ENCODE results near the gene DUOXA1.

Gene DUOXA1

DNA sequence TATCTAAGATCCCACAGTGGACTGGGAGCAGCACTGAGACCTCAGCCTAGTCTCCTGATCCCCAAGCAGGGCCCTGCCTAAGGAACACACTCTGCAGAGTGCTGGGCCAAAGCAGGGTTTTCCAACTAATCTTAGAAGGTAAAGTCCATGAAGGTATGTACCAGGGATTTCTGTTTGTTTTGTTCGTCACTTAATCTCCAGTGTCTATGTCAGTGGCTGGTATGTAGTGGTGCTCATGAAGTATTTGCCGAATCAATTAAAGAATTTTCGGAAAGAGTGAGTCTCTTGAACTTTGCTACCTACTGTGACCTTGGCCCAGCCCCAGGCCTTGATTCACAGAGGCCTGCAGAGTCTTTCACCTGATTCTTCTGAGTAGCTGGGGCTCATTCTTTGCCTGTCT is 1.8 kb upstream of the DUOXA1 start:
- H3K27me3 Mint-ChIP-seq = peaks cover 62 to 69% of the 10 kb centered on the region in 2 donors
- DNase-seq (no peak), ATAC-seq (replicated peaks) (no peak)
- no peaks in the 10 kb centered on the region for H3K36me3 Mint-ChIP-seq
- peaks cover 6 to 10% of the 10 kb centered on the region in 2 donors for H3K4me1 Mint-ChIP-seq
- no peak overlapping the region for H3K27ac Mint-ChIP-seq
- H3K4me3 Mint-ChIP-seq = no peak overlapping the region
- no peaks in the 10 kb centered on the region for H3K9me3 Mint-ChIP-seq

DNA sequence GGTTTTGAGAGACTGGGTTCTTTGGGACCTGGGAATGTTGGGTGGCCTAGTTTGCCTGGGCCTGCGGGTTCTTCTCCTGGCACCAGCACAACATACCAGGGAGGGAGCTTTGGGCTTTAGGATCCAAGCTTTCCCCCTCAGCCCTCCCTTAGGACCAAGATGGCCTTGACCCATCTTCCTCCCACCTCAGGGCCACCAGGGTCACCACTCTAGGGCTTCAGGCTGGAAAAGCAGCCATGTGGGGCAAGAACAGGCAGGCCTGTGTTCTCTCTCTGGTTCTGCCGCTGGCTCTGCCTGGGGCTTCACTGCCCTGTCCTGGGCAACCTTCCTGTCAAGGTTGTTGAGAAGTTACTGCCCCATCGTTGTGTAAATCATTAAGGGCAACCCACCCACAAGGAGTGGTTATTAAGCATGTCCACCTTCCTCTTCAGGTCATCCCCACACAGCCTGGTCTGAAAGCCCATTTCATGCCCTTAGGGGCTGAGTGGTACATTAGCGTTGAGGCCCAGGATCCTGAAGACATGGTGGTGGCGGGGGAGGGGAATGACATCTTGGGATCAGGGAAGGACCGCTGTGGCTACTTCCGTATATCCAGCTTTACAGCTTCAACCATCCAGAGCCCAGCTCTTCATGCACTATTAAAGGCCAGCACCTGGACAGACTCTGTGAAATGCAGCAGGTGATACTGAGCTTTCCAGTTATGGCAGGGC is 767 bp upstream of the DUOXA1 start:
- Mint-ChIP-seq H3K27me3 (peaks cover 67 to 74% of the 10 kb centered on the region in 2 donors), H3K9me3 (no peaks in the 10 kb centered on the region), H3K4me1 (peaks cover 2 to 5% of the 10 kb centered on the region in 2 donors), H3K27ac (no peak overlapping the region), H3K36me3 (no peaks in the 10 kb centered on the region), H3K4me3 (peak overlapping the region; percentile 26 to 31)
- no peak for ATAC-seq (replicated peaks)
- DNase-seq = no peak

DNA sequence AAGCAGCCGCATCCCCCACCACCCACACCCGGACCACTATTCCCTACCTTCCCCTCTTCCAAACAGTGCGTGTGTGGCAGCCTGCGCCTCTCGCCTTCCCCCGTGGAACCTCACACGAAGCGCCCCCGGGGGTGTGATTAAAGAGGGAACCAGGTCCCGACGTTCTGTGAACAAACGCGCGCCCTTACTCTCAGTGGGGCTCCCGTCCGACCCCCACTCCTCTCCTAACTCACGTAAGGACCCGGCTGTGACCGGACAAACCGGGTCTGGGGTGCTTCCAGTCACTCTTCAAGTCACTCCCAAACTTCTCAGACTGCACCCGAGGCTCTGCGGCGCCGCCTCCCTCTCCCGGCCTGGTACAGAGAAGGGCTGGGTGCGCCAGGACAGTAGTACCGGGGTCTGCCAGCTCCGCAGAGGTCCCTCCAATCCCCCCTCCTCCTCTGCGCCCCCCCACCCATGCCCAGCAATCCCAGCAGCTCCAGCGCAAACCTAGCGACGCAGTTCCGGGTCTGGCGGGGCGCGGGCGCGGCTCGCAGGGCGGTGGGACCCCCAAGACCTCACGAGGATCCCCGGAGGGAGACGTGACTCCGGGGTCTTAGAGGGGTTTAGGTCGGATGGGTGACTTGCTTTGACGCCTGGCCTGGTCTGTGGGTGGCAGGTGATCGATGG is 574 bp downstream of the DUOXA1 start:
- Mint-ChIP-seq H3K27ac (no peak overlapping the region), H3K27me3 (peaks cover 66 to 72% of the 10 kb centered on the region in 2 donors), H3K9me3 (no peaks in the 10 kb centered on the region), H3K4me1 (peaks cover 2 to 5% of the 10 kb centered on the region in 2 donors), H3K36me3 (no peaks in the 10 kb centered on the region), H3K4me3 (peak overlapping the region in 1 of 2 donors; percentile 12)
- DNase-seq (no peak), ATAC-seq (replicated peaks) (no peak)

DNA sequence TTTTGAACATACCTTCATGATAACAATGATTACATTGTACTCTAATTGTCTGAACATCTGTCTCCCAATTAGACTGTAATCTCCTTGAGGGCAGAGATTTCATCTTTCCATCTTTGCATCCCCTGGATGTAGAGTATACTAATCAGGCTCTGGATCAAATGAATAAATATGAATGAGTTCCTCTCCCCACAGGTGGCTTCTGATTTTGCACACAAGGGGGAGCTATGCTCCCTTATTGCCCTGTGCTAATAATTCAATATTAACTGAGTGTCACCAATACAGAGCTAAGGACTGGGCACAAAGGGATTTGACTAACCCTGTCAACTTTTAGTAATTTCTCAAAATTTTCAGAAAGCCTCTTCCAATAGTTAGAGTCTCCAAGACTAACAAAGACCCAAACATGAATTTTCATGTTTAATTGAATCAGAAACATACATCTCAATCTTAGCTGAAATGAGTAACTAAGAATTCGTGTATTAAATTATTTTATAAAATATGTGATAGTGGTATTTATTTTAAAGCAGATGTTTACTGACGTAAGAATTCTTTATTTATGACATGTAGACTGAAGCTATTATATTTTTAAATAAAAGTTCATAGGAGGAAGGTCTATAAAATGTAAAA is 3.0 kb downstream of the DUOXA1 start:
- peaks cover 51 to 61% of the 10 kb centered on the region in 2 donors for H3K27me3 Mint-ChIP-seq
- no peaks in the 10 kb centered on the region for H3K9me3 Mint-ChIP-seq
- H3K27ac Mint-ChIP-seq = no peak overlapping the region
- DNase-seq = no peak
- peaks cover 2 to 5% of the 10 kb centered on the region in 2 donors for H3K4me1 Mint-ChIP-seq
- ATAC-seq (replicated peaks) = peak; percentile 61
- no peak overlapping the region for H3K4me3 Mint-ChIP-seq
- no peaks in the 10 kb centered on the region for H3K36me3 Mint-ChIP-seq

DNA sequence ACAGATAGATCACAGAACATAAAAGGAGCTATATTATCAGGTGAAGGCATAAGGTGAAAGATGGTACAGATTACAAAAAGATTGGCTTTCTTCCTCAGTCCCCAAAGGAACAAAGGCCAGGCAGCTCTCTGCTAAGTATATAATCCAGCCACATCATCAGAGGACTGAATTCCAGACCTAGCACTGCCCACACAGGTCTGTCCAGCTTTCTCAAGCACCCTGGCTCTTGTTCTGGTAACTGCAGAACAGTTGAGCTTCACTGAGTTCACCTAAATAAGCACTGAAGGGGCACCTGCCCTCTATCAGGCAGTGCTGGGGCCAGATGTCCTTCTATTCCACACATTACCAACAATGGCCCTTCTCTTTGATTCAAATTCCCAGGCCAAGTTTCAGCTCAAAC is 6.3 kb downstream of the DUOXA1 start:
- no peak for ATAC-seq (replicated peaks)
- peaks cover under 1% of the 10 kb centered on the region in 2 donors for H3K4me1 Mint-ChIP-seq
- H3K27me3 Mint-ChIP-seq = peaks cover 48 to 57% of the 10 kb centered on the region in 2 donors
- DNase-seq = no peak
- H3K27ac Mint-ChIP-seq = no peak overlapping the region
- H3K4me3 Mint-ChIP-seq = no peak overlapping the region
- H3K36me3 Mint-ChIP-seq = no peaks in the 10 kb centered on the region
- H3K9me3 Mint-ChIP-seq = no peaks in the 10 kb centered on the region

DNA sequence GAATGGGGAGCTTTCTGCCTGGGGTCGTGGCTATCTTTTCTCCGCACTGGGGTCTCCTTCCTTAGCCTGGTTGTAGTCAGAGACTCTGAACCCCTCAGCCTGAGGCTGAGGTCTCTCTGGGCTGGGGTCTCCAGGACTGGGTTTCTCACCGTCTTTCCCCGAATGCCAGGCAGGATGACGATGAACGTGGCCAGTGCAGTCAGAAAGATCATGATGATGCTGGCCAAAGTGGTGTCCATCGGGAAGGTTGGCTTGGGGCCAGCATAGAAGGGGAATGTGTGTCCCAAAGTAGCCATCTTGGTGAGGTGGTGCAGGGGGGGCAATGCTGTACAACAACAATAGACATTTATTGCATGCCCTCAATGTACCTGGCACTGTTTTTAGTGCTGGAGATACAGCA is 7.0 kb downstream of the DUOXA1 start:
- H3K36me3 Mint-ChIP-seq = no peaks in the 10 kb centered on the region
- H3K4me1 Mint-ChIP-seq = peaks cover 6 to 8% of the 10 kb centered on the region in 2 donors
- no peak for DNase-seq
- H3K9me3 Mint-ChIP-seq = no peaks in the 10 kb centered on the region
- no peak for ATAC-seq (replicated peaks)
- no peak overlapping the region for H3K4me3 Mint-ChIP-seq
- peaks cover 48 to 57% of the 10 kb centered on the region in 2 donors for H3K27me3 Mint-ChIP-seq
- no peak overlapping the region for H3K27ac Mint-ChIP-seq

DNA sequence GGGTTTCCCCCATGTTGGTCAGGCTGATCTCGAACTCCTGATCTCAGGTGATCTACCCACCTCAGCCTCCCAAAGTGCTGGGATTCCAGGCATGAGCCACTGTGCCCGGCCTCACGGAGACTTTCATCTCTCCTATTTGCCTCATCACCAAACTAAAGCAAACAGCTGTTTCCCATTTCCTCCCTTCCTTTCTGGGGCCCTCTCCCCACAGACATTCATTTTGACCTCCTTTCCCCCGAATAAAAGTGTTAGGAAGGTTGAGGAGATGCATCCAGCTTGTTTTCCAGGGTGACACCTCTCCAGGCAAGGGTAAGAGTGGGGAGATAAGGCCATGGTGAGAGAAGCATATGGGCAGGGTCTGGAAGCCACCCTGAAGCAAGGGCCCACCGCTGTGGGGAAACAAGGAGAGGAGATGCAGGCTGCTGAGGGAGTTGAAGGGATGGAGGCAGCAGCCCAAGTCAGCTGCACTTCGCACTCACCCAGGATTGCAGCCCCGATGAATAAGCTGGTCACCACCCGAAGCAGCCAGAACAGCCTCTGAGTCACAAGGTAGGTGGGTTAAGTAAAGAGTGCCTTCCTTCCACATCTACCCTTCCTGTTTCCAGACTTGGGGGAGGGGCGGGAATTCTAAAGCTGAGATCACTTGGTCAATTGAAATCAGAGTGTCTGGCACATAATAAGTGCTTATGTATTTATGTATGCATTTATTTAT is 7.8 kb downstream of the DUOXA1 start:
- Mint-ChIP-seq H3K36me3 (no peaks in the 10 kb centered on the region), H3K27me3 (peaks cover 52 to 61% of the 10 kb centered on the region in 2 donors), H3K27ac (no peak overlapping the region), H3K4me1 (peaks cover 12 to 16% of the 10 kb centered on the region in 2 donors), H3K4me3 (no peak overlapping the region), H3K9me3 (no peaks in the 10 kb centered on the region)
- ATAC-seq (replicated peaks) = no peak
- DNase-seq = no peak

DNA sequence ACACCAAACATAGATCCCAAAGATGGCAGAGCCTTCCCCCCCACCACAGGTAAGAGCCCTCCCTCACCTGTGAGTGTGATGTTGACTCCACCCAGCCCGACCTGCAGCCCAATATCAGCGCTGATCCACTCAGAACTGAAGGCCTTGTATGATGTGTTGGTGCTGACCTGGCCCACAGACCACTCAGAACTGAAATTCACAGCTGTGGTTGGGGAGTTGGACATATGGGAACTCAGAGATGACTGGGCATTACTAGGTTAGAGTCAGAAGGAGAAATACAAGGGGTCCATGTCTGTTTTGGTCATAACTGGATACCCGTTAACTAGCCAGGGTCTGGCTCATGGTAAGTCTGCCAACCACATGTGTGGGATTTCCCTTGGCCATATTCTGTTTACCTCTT is 8.7 kb downstream of the DUOXA1 start:
- peaks cover 16 to 22% of the 10 kb centered on the region in 2 donors for H3K4me1 Mint-ChIP-seq
- H3K27ac Mint-ChIP-seq = no peak overlapping the region
- no peaks in the 10 kb centered on the region for H3K36me3 Mint-ChIP-seq
- no peak for DNase-seq
- H3K9me3 Mint-ChIP-seq = no peaks in the 10 kb centered on the region
- no peak for ATAC-seq (replicated peaks)
- peaks cover 54 to 62% of the 10 kb centered on the region in 2 donors for H3K27me3 Mint-ChIP-seq
- no peak overlapping the region for H3K4me3 Mint-ChIP-seq

DNA sequence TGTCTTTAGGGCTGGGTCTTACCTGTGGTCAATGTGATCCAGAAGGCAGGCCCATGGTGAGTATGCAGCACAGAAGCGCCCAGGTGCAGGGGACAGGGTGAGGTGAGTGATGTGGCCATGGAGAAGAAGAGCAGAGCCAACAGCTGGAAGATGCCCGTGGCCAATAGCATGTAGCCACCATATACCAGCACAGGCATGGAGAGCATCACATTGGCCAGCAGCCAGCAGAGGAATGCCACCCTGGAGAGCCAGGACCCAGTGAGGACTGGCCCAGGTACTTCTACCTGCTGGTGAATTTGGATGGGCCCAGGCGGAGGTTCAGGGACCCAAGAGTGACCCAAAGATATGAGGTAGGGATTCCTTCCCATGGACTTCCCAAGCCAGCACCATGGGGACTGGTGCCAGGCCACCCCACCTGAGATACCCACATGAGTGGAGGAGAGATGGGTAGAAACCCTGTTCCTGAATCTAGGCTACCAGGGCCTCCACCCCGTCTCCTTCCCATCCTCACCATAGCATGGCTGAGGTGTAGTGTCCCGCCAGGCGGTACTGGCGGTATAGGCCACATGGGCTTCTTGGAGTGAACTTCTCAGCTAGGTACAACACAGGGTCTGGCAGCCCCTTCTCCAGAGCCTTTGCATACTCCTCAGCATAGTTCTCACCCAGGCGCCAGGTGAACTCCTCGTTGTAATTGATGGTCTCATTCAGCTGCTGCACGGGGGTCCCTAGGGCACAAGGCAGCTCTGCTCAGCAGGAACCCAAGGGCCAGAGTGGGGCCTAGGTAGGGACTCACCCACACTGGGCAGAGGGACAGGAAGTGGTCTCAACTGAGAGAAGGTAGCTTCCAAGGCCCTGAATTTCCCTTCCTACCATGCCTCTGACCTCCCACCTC is 9.4 kb downstream of the DUOXA1 start:
- no peak for DNase-seq
- ATAC-seq (replicated peaks) = no peak
- H3K36me3 Mint-ChIP-seq = no peaks in the 10 kb centered on the region
- H3K27ac Mint-ChIP-seq = no peak overlapping the region
- H3K4me1 Mint-ChIP-seq = peaks cover 18 to 29% of the 10 kb centered on the region in 2 donors
- no peaks in the 10 kb centered on the region for H3K9me3 Mint-ChIP-seq
- no peak overlapping the region for H3K4me3 Mint-ChIP-seq
- H3K27me3 Mint-ChIP-seq = peaks cover 54 to 62% of the 10 kb centered on the region in 2 donors

DNA sequence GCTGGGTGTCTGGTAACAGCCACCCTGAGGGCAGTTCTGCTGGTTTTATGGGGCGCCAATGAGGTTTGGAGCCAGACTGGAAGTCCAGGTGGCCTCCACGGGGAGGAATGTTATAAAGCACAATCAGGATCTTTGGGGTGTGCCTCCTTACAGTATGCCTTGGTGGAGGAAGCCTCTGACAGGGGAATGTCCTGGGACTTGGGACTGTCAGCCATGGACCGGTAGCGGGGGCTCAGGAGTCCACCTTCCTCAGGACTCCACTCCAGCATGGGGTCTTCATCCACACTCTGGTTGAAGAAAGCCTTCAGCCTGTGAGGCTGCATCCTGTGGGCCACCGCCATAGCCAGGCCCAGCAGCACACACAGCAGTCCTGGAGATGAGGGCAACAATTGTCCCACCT is 10.7 kb downstream of the DUOXA1 start:
- Mint-ChIP-seq H3K36me3 (no peaks in the 10 kb centered on the region), H3K4me1 (peaks cover 25 to 42% of the 10 kb centered on the region in 2 donors), H3K4me3 (no peak overlapping the region), H3K9me3 (no peaks in the 10 kb centered on the region), H3K27me3 (peaks cover 62 to 68% of the 10 kb centered on the region in 2 donors), H3K27ac (no peak overlapping the region)
- ATAC-seq (replicated peaks) (no peak), DNase-seq (no peak)

DNA sequence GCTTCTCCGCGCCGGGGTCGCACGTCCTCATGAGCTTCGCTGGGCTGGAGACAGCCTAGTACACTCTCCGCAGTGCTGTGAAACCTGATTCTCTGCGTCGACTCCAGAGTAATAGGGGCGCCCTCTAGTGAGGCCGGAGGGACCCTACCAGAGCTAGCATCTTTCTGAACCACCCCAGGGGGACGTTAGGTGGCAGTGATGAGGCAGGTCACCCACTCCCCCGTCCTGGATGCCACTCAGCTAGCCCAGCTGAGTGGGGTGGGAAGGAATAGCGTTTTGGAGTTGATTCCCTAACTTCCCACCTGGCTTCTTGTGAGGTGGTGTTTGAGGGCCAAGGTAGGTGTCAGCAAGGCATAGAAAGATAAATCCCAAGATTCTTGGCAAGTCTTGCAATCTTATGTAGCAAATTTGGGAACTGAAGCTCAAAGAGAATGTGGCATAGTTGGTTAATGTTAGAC is 11.5 kb downstream of the DUOXA1 start:
- peaks cover 34 to 50% of the 10 kb centered on the region in 2 donors for H3K4me1 Mint-ChIP-seq
- peak; percentile 96 to 97 for ATAC-seq (replicated peaks)
- no peaks in the 10 kb centered on the region for H3K36me3 Mint-ChIP-seq
- H3K9me3 Mint-ChIP-seq = no peaks in the 10 kb centered on the region
- DNase-seq = peak; percentile 82
- peak overlapping the region; percentile 22 for H3K27ac Mint-ChIP-seq
- peak overlapping the region; percentile 71 to 74 for H3K4me3 Mint-ChIP-seq
- peaks cover 70 to 77% of the 10 kb centered on the region in 2 donors for H3K27me3 Mint-ChIP-seq

DNA sequence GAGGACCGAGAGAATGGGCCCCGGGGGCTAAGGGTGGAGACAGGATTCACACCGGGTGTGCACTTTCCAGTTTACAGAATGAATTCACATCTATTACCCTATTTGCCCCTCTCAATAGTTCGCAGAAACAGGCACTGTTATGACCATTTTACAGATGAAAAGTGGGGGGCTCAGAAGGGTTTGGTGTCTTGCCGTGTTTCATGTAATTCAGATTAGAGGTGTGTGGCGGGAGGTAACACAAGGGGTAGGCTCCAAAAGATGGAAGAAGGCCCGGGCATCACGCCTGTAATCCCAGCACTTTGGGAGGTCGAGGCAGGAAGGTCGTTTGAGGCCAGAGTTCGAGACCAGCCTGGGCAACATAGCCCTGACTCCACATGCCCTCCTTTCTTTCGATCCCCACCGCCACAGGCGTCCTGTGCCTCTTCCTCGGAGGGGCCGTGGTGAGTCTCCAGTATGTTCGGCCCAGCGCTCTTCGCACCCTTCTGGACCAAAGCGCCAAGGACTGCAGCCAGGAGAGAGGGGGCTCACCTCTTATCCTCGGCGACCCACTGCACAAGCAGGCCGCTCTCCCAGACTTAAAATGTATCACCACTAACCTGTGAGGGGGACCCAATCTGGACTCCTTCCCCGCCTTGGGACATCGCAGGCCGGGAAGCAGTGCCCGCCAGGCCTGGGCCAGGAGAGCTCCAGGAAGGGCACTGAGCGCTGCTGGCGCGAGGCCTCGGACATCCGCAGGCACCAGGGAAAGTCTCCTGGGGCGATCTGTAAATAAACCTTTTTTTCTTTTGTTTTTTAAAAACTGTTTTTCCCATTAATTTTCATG is 12.2 kb downstream of the DUOXA1 start:
- DNase-seq (no peak), ATAC-seq (replicated peaks) (peak; percentile 11 to 22)
- H3K9me3 Mint-ChIP-seq = no peaks in the 10 kb centered on the region
- peak overlapping the region; percentile 26 for H3K27ac Mint-ChIP-seq
- no peaks in the 10 kb centered on the region for H3K36me3 Mint-ChIP-seq
- H3K4me1 Mint-ChIP-seq = peaks cover 39 to 57% of the 10 kb centered on the region in 2 donors
- H3K27me3 Mint-ChIP-seq = peaks cover 76 to 83% of the 10 kb centered on the region in 2 donors
- H3K4me3 Mint-ChIP-seq = peak overlapping the region; percentile 71 to 74

Measured in stimulated activated naive B cell treated with anti-CD40 and anti-IgM and Interleukin-4, amounts not matched to agents 10 μg/mL and 1 μg/mL and 100 μg/mL, for 72 hours (primary cell).